Epithelial cell of proximal tubule (primary cell): ENCODE data around the gene HSPA1L. TPM values are rescaled to one million over a fixed set of nuclear protein-coding genes. Genes with fewer than 3 reads are reported as not detected.

ENCODE experiments used
- DNase-seq: peaks from one replicate; pipeline ENCODE4 v3.0.0-alpha.2; 2011; ENCODE audit warnings: low read depth
- H3K4me3 ChIP-seq: 2 replicates; pipeline ENCODE4 v1.5.1; 2011; ENCODE audit warnings: low read depth, mild to moderate bottlenecking, low read length
- CTCF ChIP-seq: conservative IDR thresholded peaks from 2 replicates; pipeline ENCODE4 v1.5.1; 2012; ENCODE audit warnings: low read depth, mild to moderate bottlenecking, low read length
- total RNA-seq: library from RNA; depleted of rRNA; stranded (reverse); fragments of >200 nt; gene quantifications from 2 replicates; pipeline ENCODE4 v1.2.3, GENCODE V29; 2015

Gene HSPA1L
- total RNA-seq, 1 donor from 2014 or later: 0.35 TPM

GRCh38 chr6:31836047-31836473, 21.0 kb upstream of the HSPA1L start:
- H3K4me3 ChIP-seq: peak overlapping the region; percentile 88
- no peak for DNase-seq
- TF ChIP-seq CTCF: no peak

GRCh38 chr6:31834367-31835250, 19.5 kb upstream of the HSPA1L start:
- no peak for DNase-seq
- H3K4me3 ChIP-seq: peak overlapping the region; percentile 88
- no peak for TF ChIP-seq CTCF

- DNase-seq: no peak
- TF ChIP-seq CTCF: no peak
- H3K4me3 ChIP-seq: peak overlapping the region; percentile 88
These were observed 16.5 kb upstream of the HSPA1L start for GRCh38 chr6:31831350-31832215.

GRCh38 chr6:31830886-31831335, 15.8 kb upstream of the HSPA1L start:
- no peak for TF ChIP-seq CTCF
- no peak for DNase-seq
- H3K4me3 ChIP-seq: peak overlapping the region; percentile 88

GRCh38 chr6:31829633-31830283, 14.7 kb upstream of the HSPA1L start:
- no peak for DNase-seq
- H3K4me3 ChIP-seq: peak overlapping the region; percentile 88
- TF ChIP-seq CTCF: peak; percentile 50

- TF ChIP-seq CTCF: no peak
- H3K4me3 ChIP-seq: peak within 1 kb of the TSS; percentile 74
- peak; percentile 98 for DNase-seq
These were observed 12.4 kb upstream of the HSPA1L start, which contains the start of gene HSPA1B for GRCh38 chr6:31827286-31828079. Gene HSPA1B (plus strand): TSS chr6:31827738. CDS start chr6:31827951, 213 bp downstream.
